LNCaP clone FGC (cell line): Measurements from ENCODE around the gene NGFR.

Experiments used
- DNase-seq: peaks from one replicate; pipeline ENCODE4 v3.0.0-alpha.2; 2011; ENCODE audit warnings: low read depth
- H3K4me3 ChIP-seq: 2 replicates; pipeline ENCODE4 v1.5.1; 2011; ENCODE audit warnings: mild to moderate bottlenecking, low read depth, low read length, control low read depth
- CTCF ChIP-seq: IDR thresholded peaks from 2 replicates; pipeline ENCODE4 v1.5.1; 2012; ENCODE audit warnings: mild to moderate bottlenecking; ENCODE audit not compliant: control insufficient read depth, insufficient read depth; ENCODE audit errors: extremely low read depth

NGFR gene

GRCh38 chr17:49482144-49482817, 12.8 kb upstream of the NGFR start:
- TF ChIP-seq CTCF, result no peak
- DNase-seq, result no peak

GRCh38 chr17:49483599-49484509, 11.2 kb upstream of the NGFR start:
- DNase-seq, result no peak
- H3K4me3 ChIP-seq, result no peak overlapping the region
- TF ChIP-seq CTCF, result no peak

More at GRCh38 chr17:49482144-49482817, 12.8 kb upstream of the NGFR start:
- H3K4me3 ChIP-seq, result no peak overlapping the region

- no peak for DNase-seq
- no peak for TF ChIP-seq CTCF
- H3K4me3 ChIP-seq, result no peak overlapping the region
These were observed 10.5 kb upstream of the NGFR start for GRCh38 chr17:49484588-49484987.

GRCh38 chr17:49486012-49486641, 9.0 kb upstream of the NGFR start:
- H3K4me3 ChIP-seq, result no peak overlapping the region
- TF ChIP-seq CTCF, result no peak
- DNase-seq, result no peak

- no peak for DNase-seq
- no peak overlapping the region for H3K4me3 ChIP-seq
These were observed 7.9 kb upstream of the NGFR start for GRCh38 chr17:49487183-49487582.

GRCh38 chr17:49488612-49489011, 6.5 kb upstream of the NGFR start:
- no peak for DNase-seq
- no peak for TF ChIP-seq CTCF
- no peak overlapping the region for H3K4me3 ChIP-seq

More at GRCh38 chr17:49487183-49487582, 7.9 kb upstream of the NGFR start:
- no peak for TF ChIP-seq CTCF
